Endothelial cell of umbilical vein (primary cell): ENCODE measurements around the gene POU6F2. TPM values are rescaled to one million over a fixed set of nuclear protein-coding genes. Genes with fewer than 3 reads are reported as not detected.

Experiments
- BruUV-seq: library from RNA; stranded (reverse); fragments of 400-500 nt; replicated peaks from 2 replicates; lab custom pipeline; 2021; lab: Mats Ljungman, UMichigan
- CTCF ChIA-PET: fragments of 300-600, 350-600 bp; sonication (Branson Sonifier 250); formaldehyde crosslinking; loops from one replicate; lab custom pipeline; 2021; ENCODE audit warnings: antibody characterized with exemption, inconsistent platforms; lab: Charles Lee
- POLR2A ChIA-PET: fragments of 300-600, 350-600 bp; sonication (Branson Sonifier 250); formaldehyde crosslinking; loops from one replicate; lab custom pipeline; 2021; ENCODE audit warnings: antibody characterized with exemption, inconsistent platforms; lab: Charles Lee
- DNase-seq: peaks from one replicate; pipeline ENCODE4 v3.0.0-alpha.2; 2011; ENCODE audit warnings: low read depth, low spot score
- FAIRE-seq: peaks from 2 replicates; lab custom pipeline; 2011; peaks lifted over from hg19 to GRCh38; lab: Jason Lieb, UNC
- H2AFZ ChIP-seq: 2 replicates; pipeline ENCODE4 v1.6.0; 2012; ENCODE audit warnings: low read depth, low read length, control low read depth, inconsistent platforms
- H3K27ac ChIP-seq: 2 replicates; pipeline ENCODE4 v1.5.1; 2011; ENCODE audit warnings: low read depth, mild to moderate bottlenecking, control low read depth, low read length, moderate library complexity; ENCODE audit not compliant: insufficient read depth
- H3K27me3 ChIP-seq, 2 experiments: 2 replicates each; pipeline versions ENCODE4 v1.6.0 to v1.6.1; 2011; ENCODE audit warnings: low read length in 2 of 2, mixed read lengths in 1 of 2; ENCODE audit not compliant: control insufficient read depth in 2 of 2, insufficient read depth in 2 of 2
- H3K36me3 ChIP-seq, 2 experiments: 2 replicates in 1 of 2; 3 replicates in 1 of 2; pipeline ENCODE4 v1.5.1; 2011; ENCODE audit warnings: low read length in 2 of 2, mild to moderate bottlenecking in 1 of 2, moderate library complexity in 1 of 2; ENCODE audit not compliant: control insufficient read depth in 2 of 2, insufficient read depth in 2 of 2; ENCODE audit errors: extremely low read depth in 1 of 2
- H3K4me1 ChIP-seq: 3 replicates; pipeline ENCODE4 v1.5.1; 2011; ENCODE audit warnings: mild to moderate bottlenecking, low read length; ENCODE audit not compliant: control insufficient read depth, insufficient read depth; ENCODE audit errors: extremely low read depth
- H3K4me2 ChIP-seq: 2 replicates; pipeline ENCODE4 v1.6.1; 2011; ENCODE audit warnings: low read length, control low read depth, mixed read lengths; ENCODE audit not compliant: insufficient read depth
- H3K4me3 ChIP-seq, 3 experiments: fragments of 200-600 bp in 1 of 3; sonication (generic), shearing (Covaris generic) in 1 of 3; replicated peaks in 1 of 3; 2 replicates each; pipeline ENCODE4 v1.5.1; 2011 to 2016; ENCODE audit warnings: control low read depth in 3 of 3, low read length in 3 of 3, mild to moderate bottlenecking in 2 of 3, inconsistent platforms in 1 of 3, low read depth in 1 of 3, moderate library complexity in 1 of 3; ENCODE audit not compliant: insufficient read depth in 1 of 3
- H3K79me2 ChIP-seq: 2 replicates; pipeline ENCODE4 v1.6.0; 2012; ENCODE audit warnings: low read length, inconsistent platforms; ENCODE audit not compliant: control insufficient read depth, insufficient read depth
- H3K9ac ChIP-seq: replicated peaks from 2 replicates; pipeline ENCODE3; 2011; ENCODE audit warnings: low read length, control low read depth; ENCODE audit not compliant: insufficient read depth; ENCODE audit errors: extremely low read depth
- H3K9me1 ChIP-seq: replicated peaks from 3 replicates; pipeline ENCODE4 v1.6.0; 2011; ENCODE audit warnings: mild to moderate bottlenecking, low read length; ENCODE audit not compliant: control insufficient read depth, insufficient read depth; ENCODE audit errors: extremely low read depth
- H3K9me3 ChIP-seq: replicated peaks from 2 replicates; pipeline ENCODE4 v1.5.1; 2012; ENCODE audit warnings: low read length, inconsistent platforms; ENCODE audit not compliant: control insufficient read depth, insufficient read depth
- H4K20me1 ChIP-seq: replicated peaks from 2 replicates; pipeline ENCODE3; 2011; ENCODE audit warnings: mild to moderate bottlenecking, low read length; ENCODE audit not compliant: control insufficient read depth, insufficient read depth; ENCODE audit errors: extremely low read depth
- EZH2 ChIP-seq: IDR thresholded peaks from 2 replicates; pipeline ENCODE4 v1.6.1; 2012; ENCODE audit warnings: borderline replicate concordance, low read depth, mild to moderate bottlenecking, moderate library complexity, low read length, inconsistent platforms; ENCODE audit not compliant: severe bottlenecking
- FOS ChIP-seq: IDR thresholded peaks from 2 replicates; pipeline ENCODE4 v1.6.1; 2011; ENCODE audit warnings: mild to moderate bottlenecking, low read length, moderate library complexity, borderline replicate concordance; ENCODE audit not compliant: insufficient read depth
- GATA2 ChIP-seq: IDR thresholded peaks from 2 replicates; pipeline ENCODE4 v1.7.0; 2011; ENCODE audit warnings: low read depth, mild to moderate bottlenecking, moderate library complexity, mixed read lengths, low read length; ENCODE audit not compliant: insufficient read length, insufficient read depth
- JUN ChIP-seq: IDR thresholded peaks from 2 replicates; pipeline ENCODE4 v1.6.1; 2011; ENCODE audit warnings: borderline replicate concordance, low read depth; ENCODE audit not compliant: insufficient read length, insufficient read depth
- MYC ChIP-seq: IDR thresholded peaks from one replicate; pipeline ENCODE4 v1.6.1; 2011; ENCODE audit warnings: mild to moderate bottlenecking, low read depth, low read length
- POLR2A ChIP-seq: IDR thresholded peaks from 2 replicates; pipeline ENCODE4 v1.6.1; 2012; ENCODE audit warnings: low read depth, mild to moderate bottlenecking, control low read depth, low read length
- POLR2AphosphoS5 ChIP-seq: IDR thresholded peaks from 2 replicates; pipeline ENCODE4 v1.6.1; 2012; ENCODE audit warnings: low read depth, mild to moderate bottlenecking, control low read depth, low read length, moderate library complexity; ENCODE audit not compliant: insufficient read depth
- dilution Hi-C: fragments of 300-500 bp; cut with MboI; formaldehyde crosslinking; loops from one replicate; pipeline ENCODE4 v1.15.0; 2019; ENCODE audit warnings: low sequenced_read_pairs; ENCODE audit not compliant: extremely low pct_ligation_motif_present
- intact Hi-C: fragments of 100-400 bp; cut with micrococcal nuclease; formaldehyde crosslinking; loops from one replicate; pipeline ENCODE4 v1.10.0; 2022
- polyA plus RNA-seq, 4 experiments: library from polyadenylated mRNA; depleted of rRNA in 3 of 4; stranded (reverse) in 3 of 4; unstranded in 1 of 4; fragments of >200 nt; gene quantifications; 2 replicates each; pipeline versions ENCODE4 v1.2.1 to v1.2.3, GENCODE V29; 2011 to 2012; ENCODE audit warnings: missing spikeins in 1 of 4
- total RNA-seq: library from RNA; stranded (reverse); gene quantifications from 2 replicates; pipeline ENCODE4 v1.2.3, GENCODE V29; 2021
- TF ChIP-seq, protein P1 (sequence below): IDR thresholded peaks from 2 replicates; pipeline ENCODE4 v1.6.1; 2011; ENCODE audit not compliant: insufficient read depth, insufficient read length
- TF ChIP-seq, protein P2 (sequence below), 2 donors: IDR thresholded peaks; 1 replicate in 1 of 2; 2 replicates in 1 of 2; pipeline ENCODE4 v1.5.1; 2011; ENCODE audit warnings: low read length in 2 of 2, mild to moderate bottlenecking in 2 of 2, moderate library complexity in 2 of 2, control low read depth in 1 of 2, inconsistent platforms in 1 of 2, low read depth in 1 of 2; ENCODE audit not compliant: insufficient read depth in 1 of 2; ENCODE audit errors: extremely low read depth in 1 of 2

The POU6F2 gene
- total and polyA plus RNA-seq, 2 donors (not counting 3 experiments of a cell fraction or from before 2014, with no cell fraction given) = 0.29 TPM; not detected in 1

- TF ChIP-seq POLR2AphosphoS5 = no peak
- no peak for TF ChIP-seq JUN
- no peak for TF ChIP-seq FOS
- no peak for TF ChIP-seq GATA2
- TF ChIP-seq POLR2A = no peak
- TF ChIP-seq MYC = no peak
- no peak for TF ChIP-seq EZH2
- TF ChIP-seq, protein P1, sequence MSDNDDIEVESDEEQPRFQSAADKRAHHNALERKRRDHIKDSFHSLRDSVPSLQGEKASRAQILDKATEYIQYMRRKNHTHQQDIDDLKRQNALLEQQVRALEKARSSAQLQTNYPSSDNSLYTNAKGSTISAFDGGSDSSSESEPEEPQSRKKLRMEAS = no peak
- TF ChIP-seq, protein P2, sequence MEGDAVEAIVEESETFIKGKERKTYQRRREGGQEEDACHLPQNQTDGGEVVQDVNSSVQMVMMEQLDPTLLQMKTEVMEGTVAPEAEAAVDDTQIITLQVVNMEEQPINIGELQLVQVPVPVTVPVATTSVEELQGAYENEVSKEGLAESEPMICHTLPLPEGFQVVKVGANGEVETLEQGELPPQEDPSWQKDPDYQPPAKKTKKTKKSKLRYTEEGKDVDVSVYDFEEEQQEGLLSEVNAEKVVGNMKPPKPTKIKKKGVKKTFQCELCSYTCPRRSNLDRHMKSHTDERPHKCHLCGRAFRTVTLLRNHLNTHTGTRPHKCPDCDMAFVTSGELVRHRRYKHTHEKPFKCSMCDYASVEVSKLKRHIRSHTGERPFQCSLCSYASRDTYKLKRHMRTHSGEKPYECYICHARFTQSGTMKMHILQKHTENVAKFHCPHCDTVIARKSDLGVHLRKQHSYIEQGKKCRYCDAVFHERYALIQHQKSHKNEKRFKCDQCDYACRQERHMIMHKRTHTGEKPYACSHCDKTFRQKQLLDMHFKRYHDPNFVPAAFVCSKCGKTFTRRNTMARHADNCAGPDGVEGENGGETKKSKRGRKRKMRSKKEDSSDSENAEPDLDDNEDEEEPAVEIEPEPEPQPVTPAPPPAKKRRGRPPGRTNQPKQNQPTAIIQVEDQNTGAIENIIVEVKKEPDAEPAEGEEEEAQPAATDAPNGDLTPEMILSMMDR (IDR thresholded peaks at IDR 0.05; ENCODE audit: extremely low read depth in 1 of 2, insufficient read depth in 1 of 2, low read depth in 1 of 2, low read length in 2 of 2) = no peak
- no peak for FAIRE-seq
- Histone ChIP-seq H3K27me3 (no peaks in the 10 kb centered on the region), H3K79me2 (no peaks in the 10 kb centered on the region), H3K9me1 (no peaks in the 10 kb centered on the region), H3K36me3 (no peaks in the 10 kb centered on the region), H3K4me3 (no peak overlapping the region), H3K4me1 (no peaks in the 10 kb centered on the region), H4K20me1 (no peaks in the 10 kb centered on the region), H3K9ac (no peak overlapping the region), H3K27ac (no peak overlapping the region), H3K4me2 (no peak overlapping the region), H3K9me3 (no peaks in the 10 kb centered on the region), H2AFZ (no peak overlapping the region)
- ChIA-PET CTCF (no interaction called here), POLR2A (no interaction called here)
- no peak for DNase-seq
- no TSS peak for BruUV-seq
- dilution Hi-C loops = no loop called here
- intact Hi-C loops = no loop called here
Observed at GRCh38 chr7:39260279-39260844, 282.7 kb downstream of the POU6F2 start.
